H1 (cell line): ENCODE results near the gene C20orf202. TPM values are rescaled to one million over a fixed set of nuclear protein-coding genes. Genes with fewer than 3 reads are reported as not detected.

Experiments
- ZNF274 ChIP-seq: IDR thresholded peaks from 2 replicates; pipeline ENCODE4 v1.7.0; 2012; ENCODE audit warnings: low read length, borderline replicate concordance; ENCODE audit errors: extremely low read depth
- polyA plus RNA-seq, 7 experiments: library from polyadenylated mRNA; depleted of rRNA in 3 of 7; stranded (reverse) in 5 of 7; unstranded in 2 of 7; fragments of >200 nt in 5 of 7; fragments of 200-250 nt in 2 of 7; gene quantifications; 1 replicate in 5 of 7; 2 replicates in 1 of 7; 4 replicates in 1 of 7; pipeline versions ENCODE4 v1.2.1 to v1.2.3, GENCODE V29; 2011 to 2013; ENCODE audit warnings: missing spikeins in 2 of 7, mixed read lengths in 2 of 7
- total RNA-seq: library from RNA; stranded (reverse); fragmentation: NEBNext Ultra II Directional; extraction: Animal tissue kit (Norgen Biotek cat#: 25700); gene quantifications from 2 replicates; pipeline ENCODE4 v1.2.1, GENCODE V29; 2021

C20orf202 gene
- total and polyA plus RNA-seq, 2 of the 8 experiments (the other 6 are each of a cell fraction or from before 2014, with no cell fraction given), result 0.12 TPM; not detected in 1

DNA sequence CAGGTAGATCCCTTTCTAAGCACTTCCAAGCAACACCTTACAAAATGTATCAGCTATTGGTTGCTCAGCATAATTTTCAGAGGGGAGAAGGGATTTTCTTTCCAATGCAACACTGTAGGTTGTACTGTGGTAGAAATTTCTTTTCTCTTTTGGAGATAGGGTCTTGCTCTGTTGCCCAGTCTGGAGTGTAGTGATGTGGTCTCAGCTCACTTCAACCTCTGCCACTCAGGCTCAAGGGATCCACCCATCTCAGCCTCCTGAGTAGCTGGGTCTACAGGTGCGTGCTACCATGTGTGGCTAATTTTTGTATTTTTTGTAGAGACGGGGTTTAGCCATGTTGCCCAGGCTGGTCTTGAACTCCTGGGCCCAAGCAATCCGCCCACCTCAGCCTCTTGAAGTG is 38.8 kb downstream of the C20orf202 start (continued):
- no peak for TF ChIP-seq ZNF274
- TF ChIP-seq, all 59 proteins: peak for 0
